AG04449 (cell line): Measurements from ENCODE around the gene EMILIN3.

ENCODE experiments used
- CTCF ChIA-PET: fragments of 350-600 bp; formaldehyde crosslinking; extraction: SDS; loops from one replicate; lab custom pipeline; 2021; ENCODE audit warnings: antibody characterized with exemption; lab: Yijun Ruan, JAX
- POLR2A ChIA-PET: fragments of 400-600, 350-600 bp; formaldehyde crosslinking; extraction: SDS; loops from one replicate; lab custom pipeline; 2020; ENCODE audit warnings: antibody characterized with exemption, inconsistent platforms; lab: Yijun Ruan, JAX
- DNase-seq: peaks from one replicate; pipeline ENCODE4 v3.0.0-alpha.2; 2010; ENCODE audit warnings: low read depth, low spot score
- H3K4me3 ChIP-seq: 2 replicates; pipeline ENCODE4 v1.5.1; 2011; ENCODE audit warnings: low read depth, mild to moderate bottlenecking, control low read depth, low read length
- CTCF ChIP-seq: IDR thresholded peaks from one replicate; pipeline ENCODE4 v1.5.1; 2011; ENCODE audit warnings: mild to moderate bottlenecking, moderate library complexity, low read length, control low read depth, inconsistent platforms; ENCODE audit not compliant: insufficient read depth; ENCODE audit errors: missing control alignments

The EMILIN3 gene

DNA sequence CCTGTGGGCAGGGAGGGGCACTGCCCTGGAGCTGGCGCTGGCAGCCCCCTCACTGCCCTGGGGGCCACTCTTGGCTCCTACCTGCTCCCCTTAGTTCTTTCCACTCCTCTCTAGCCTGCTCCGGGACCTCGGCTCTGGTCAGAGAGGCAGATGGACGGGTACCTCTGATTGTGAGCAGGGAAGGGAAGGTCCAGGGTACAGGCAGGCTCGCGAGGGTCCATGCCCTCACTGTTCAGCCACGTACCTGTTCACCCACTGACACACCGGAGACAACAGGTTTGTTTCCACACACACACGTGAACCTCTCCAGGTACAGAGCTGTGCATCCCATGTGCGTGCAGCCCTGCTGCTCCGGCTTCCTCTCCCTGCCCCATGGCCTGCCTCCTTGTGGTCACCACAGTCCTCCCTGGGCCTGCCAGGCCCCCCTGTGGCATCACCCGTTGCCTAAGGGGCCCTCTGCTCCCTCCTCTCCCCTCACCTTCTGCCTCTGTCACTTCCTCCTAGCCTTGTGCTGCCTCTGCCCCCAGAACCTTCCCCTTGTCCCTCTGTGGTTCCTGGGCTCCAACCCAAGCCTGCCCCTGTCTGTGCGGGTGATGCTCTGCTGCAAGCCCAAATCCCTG lies 2.3 kb downstream of the EMILIN3 start:
- H3K4me3 ChIP-seq = no peak overlapping the region
- no peak for DNase-seq
- POLR2A ChIA-PET = no interaction called here
- CTCF ChIA-PET = interaction anchor here (1.0 kb wide), 1 partner anchor 25 kb away, joined by 3 read pairs; no protein-coding TSS in a partner anchor
- TF ChIP-seq CTCF = no peak

DNA sequence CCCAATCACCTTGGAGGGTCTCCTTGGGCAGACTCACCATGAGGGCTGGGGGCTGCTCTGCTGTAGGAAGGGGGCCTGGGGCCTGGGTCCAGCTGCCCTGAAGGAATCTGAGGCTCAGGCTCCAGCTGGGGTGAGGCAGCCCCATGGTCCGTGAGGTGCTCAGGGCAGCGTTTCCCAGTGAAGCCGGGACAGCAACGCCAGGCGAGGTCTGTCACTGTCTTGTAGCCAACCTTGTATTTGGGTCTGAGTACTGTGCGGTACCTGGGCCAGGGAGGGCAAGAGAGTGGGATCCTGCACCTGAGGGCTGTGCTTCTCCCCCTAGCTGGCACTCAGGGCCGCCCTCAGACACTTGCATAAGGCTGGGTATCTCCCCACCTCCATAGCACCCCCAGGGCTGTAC lies 3.0 kb downstream of the EMILIN3 start:
- ChIA-PET CTCF (no interaction called here), POLR2A (no interaction called here)
- TF ChIP-seq CTCF = no peak
- H3K4me3 ChIP-seq = no peak overlapping the region
- DNase-seq = no peak

DNA sequence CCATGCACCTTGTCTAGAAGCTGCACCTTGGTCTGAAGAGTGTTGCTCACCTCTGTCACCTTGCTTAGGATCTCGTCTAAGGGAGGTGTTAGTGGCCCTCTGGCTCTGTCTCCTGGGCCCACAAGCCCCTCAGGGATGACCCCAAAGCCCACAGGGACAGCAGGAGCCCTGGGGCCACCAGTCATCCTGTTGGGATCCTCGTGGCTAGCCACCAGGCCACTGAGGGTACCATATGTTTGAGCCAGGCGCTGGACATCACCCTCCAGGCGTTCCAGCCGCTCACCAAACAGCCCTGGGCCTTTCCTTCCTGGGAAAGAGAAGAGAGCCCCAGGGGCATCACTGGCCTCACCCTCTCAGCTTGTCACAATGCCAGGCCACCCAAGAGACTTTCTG lies 3.9 kb downstream of the EMILIN3 start:
- TF ChIP-seq CTCF = no peak
- CTCF ChIA-PET = interaction anchor here (1.0 to 1.9 kb wide), 3 partner anchors 23 to 229 kb away, joined by 3 to 6 read pairs (median 4); no protein-coding TSS in a partner anchor
- POLR2A ChIA-PET = no interaction called here
- no peak overlapping the region for H3K4me3 ChIP-seq
- no peak for DNase-seq

GRCh38 chr20:41361757-41362747 lies 4.6 kb downstream of the EMILIN3 start:
- no peak for DNase-seq
- TF ChIP-seq CTCF = no peak
- no peak overlapping the region for H3K4me3 ChIP-seq
- POLR2A ChIA-PET = no interaction called here
- CTCF ChIA-PET = interaction anchor here (1.0 to 1.9 kb wide), 3 partner anchors 23 to 228 kb away, joined by 3 to 6 read pairs (median 4); no protein-coding TSS in a partner anchor

GRCh38 chr20:41360831-41361756 lies 5.5 kb downstream of the EMILIN3 start:
- no peak overlapping the region for H3K4me3 ChIP-seq
- no peak for DNase-seq
- no peak for TF ChIP-seq CTCF
- ChIA-PET POLR2A (no interaction called here), CTCF (interaction anchor here (1.9 kb wide), 1 partner anchor 22 kb away, joined by 6 read pairs; no protein-coding TSS in a partner anchor)
